ENCODE measurements around the gene KCNJ12.
"Not testable (repeated sequence)": the region's sequence is repeated elsewhere in the genome, so short reads cannot be mapped to it uniquely, and the experiment has no call there.

Gene KCNJ12

DNA sequence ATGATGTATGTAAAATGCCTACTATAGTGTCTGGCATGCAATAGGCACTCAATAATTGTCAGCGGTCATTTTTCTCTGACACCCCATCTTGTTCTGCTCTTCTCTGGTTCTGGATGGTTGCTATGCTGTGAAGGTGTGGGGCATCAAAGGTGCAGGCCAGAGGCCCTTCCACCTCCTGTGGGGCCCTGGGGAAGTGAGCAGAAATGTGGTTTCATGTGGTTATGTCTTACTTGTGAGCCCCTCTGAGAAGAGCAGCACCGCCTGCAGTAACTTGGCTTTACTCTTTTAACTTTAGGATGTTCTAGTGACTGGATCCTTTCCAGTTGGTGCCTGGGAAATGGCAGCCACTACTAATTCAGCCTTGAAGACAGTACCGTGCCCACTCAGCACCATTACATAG, 32.1 kb downstream of the KCNJ12 start:
- DNase-seq (ENCODE audit: low spot score), result not testable (repeated sequence)

DNA sequence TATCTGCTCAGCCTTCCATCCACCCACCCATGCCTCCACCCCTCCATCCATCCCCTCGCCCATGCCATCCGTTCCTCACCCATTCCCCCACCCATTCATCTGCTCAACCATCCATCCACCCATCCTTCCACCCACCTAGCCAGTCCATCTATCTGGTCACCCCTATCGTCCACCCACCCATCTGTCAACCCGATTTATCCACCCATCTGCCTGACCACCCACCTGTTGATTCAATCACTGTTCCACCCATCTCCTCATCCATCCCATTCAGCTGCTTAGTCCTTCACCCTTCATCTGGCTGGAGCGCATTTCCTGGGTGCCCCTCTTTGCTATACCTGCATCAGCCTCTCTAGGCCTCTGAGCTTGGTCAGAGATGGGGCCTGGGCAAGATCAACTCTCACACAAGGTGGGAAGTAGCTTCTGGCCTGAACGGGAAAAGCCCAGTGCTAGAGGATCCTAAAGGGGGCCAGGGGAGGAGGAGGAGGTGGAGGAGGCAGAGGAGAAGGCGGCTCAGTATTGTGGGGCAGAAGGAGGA, 32.7 kb downstream of the KCNJ12 start:
- DNase-seq (ENCODE audit: low spot score), result not testable (repeated sequence)

DNA sequence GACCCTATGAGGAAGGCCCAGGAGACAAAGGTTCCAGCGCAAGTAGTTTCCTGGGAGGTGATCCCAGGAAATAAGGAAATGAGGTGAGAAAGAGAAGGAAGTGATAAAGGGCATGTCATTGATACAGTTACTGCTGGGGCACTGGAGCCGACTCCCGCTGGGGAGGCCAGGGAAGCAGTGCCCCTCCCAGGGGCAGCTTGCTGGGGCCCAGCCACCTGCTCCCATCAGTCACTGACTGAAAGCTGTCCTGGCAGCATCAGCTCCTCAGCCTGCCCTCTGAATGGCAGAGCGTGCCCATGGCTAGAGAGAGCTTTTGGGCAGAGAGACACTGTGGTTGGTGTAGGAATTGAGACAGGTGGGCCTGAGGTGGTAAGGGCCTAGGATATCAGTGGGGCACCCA, 33.2 kb downstream of the KCNJ12 start:
- not testable (repeated sequence) for DNase-seq (ENCODE audit: low spot score)

DNA sequence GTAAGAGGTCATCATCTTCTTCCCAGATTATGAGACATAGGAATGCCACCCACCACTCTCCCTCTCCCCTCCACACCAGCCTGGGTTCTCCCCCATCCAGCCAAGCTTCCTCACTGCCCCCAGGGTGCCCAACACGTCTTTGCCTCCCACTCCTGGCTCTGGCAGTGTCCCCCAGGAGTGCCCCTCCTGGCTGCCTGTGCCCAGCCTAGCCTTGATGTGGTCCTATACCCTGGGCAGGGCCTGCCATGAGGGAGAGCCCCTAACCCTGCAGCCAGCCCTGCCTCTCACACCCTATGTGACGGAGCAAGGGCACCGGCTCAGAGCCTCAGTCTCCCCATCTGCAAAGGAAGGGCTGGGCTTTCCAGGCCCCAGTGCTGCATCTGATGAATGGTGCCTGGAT, 33.8 kb downstream of the KCNJ12 start:
- not testable (repeated sequence) for DNase-seq (ENCODE audit: low spot score)

DNA sequence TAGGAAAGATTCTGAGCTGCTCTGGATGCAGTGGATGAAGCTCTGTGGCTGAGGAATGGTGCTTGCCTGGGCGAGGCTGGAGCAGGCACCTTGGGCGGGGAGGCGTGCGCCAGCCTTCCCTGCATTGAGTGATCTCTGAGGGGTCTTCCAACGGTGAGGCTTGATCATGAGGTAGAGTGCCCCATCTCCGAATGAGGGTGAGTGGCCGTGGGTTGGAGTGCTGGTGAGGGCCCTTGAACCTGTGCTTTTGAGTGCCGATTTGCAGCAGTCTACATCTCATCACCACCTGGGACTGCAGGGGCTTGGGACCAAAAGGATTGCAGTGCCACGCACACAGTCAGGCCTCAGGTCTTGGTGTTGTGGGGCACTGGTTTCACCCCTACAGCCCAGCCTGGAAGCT, 34.2 kb downstream of the KCNJ12 start:
- not testable (repeated sequence) for DNase-seq (ENCODE audit: low spot score)

- DNase-seq (ENCODE audit: low spot score), result not testable (repeated sequence)
These were observed 34.9 kb downstream of the KCNJ12 start for GRCh38 chr17:21410906-21411678.

DNA sequence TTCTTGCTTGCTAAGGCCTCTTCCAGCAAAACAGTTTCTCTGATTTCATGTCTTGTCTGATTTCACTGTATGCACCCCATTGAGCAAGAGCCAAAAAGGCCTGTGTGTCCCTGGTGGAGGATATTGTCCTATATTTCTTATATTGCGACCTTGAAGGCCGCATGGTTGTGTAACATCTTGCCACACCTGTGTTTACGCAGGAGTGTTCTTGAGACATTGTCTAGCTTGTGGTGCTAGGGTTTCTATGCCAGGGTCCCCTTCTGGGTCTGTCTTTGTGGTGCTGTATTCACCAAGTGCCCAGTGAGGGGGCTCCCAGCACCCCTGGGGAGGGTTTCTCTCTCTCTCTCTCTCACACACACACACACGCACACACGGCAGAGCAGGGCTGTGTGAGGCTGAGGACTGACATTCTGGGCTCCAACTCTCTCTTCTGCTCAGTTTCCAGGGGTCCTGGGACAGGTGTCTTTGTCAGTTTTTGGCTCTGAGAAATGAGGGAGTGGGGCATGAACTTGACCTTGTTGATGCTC, 35.6 kb downstream of the KCNJ12 start:
- DNase-seq (ENCODE audit: low spot score), result not testable (repeated sequence)

DNA sequence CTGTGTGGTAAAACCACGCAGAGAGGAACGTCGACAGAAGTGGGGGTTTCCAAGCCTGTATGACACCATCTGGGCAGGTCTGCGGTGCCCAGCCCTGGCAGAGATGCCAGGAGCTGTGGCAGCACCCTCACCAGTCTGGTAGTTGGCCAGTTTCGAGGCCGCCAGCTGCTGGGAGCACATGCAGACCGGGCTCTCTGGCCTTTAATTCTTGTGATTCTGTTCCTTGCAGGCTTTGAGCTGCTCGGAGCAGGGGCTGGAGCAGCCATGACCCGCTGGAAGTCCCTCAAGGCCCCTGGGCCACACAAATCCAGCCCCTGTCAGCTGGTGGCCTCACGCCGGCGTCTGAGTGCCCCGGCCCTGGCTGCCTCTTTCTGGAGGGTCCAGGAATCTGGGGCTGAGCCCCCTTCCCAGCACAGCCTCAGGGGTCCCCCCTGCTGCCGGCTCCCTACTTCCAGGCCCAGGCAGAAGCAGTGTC, 36.1 kb downstream of the KCNJ12 start:
- DNase-seq (ENCODE audit: low spot score), result not testable (repeated sequence)

GRCh38 chr17:21413570-21414279, 37.6 kb downstream of the KCNJ12 start:
- not testable (repeated sequence) for DNase-seq (ENCODE audit: low spot score)

GRCh38 chr17:21414616-21415015, 38.5 kb downstream of the KCNJ12 start:
- not testable (repeated sequence) for DNase-seq (ENCODE audit: low spot score)

GRCh38 chr17:21415166-21415990, 39.2 kb downstream of the KCNJ12 start:
- DNase-seq (ENCODE audit: low spot score), result not testable (repeated sequence)

DNA sequence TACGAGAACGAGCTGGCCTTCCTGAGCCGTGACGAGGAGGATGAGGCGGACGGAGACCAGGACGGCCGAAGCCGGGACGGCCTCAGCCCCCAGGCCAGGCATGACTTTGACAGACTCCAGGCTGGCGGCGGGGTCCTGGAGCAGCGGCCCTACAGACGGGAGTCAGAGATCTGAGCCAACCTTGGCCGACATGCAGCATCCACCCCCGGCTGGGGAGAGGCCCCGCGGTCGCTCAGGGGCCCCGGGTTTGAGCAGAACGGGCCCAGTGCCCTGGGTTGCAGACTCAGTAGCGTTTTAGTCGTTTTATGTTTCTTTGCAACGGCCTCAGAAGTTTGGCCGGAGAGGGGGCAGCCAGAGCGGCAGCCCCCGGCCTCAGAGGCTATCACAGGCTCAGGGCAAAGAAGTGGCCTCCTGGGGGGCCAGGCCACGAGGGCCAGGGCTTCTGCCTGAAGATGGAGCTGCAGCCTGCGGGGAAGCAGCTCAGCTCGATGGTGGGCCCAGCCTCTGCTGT, 40.4 kb downstream of the KCNJ12 start:
- not testable (repeated sequence) for DNase-seq (ENCODE audit: low spot score)

- DNase-seq (ENCODE audit: low spot score), result not testable (repeated sequence)
These were observed 41.2 kb downstream of the KCNJ12 start for GRCh38 chr17:21417349-21417748.

DNA sequence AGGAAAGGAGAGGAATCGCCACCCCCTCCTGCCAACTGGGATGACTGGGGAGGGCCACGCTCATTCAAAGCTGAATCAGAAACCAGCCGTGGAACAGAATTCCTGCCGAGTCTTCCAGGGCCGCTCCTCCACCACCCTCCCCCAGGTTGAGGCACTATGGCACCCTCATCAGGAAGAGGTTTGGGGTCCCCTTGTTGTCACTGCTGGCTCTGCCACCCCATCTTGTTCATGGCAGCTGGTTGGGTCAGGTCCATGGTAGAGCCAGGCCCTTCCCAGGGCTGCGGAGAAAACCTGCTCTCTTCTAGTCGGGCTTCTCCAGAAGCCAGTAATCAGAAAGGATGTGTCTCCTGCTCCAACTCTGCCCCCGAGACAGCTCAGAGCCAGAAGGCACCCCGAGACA, 41.8 kb downstream of the KCNJ12 start:
- no peak for DNase-seq (ENCODE audit: low spot score)

DNA sequence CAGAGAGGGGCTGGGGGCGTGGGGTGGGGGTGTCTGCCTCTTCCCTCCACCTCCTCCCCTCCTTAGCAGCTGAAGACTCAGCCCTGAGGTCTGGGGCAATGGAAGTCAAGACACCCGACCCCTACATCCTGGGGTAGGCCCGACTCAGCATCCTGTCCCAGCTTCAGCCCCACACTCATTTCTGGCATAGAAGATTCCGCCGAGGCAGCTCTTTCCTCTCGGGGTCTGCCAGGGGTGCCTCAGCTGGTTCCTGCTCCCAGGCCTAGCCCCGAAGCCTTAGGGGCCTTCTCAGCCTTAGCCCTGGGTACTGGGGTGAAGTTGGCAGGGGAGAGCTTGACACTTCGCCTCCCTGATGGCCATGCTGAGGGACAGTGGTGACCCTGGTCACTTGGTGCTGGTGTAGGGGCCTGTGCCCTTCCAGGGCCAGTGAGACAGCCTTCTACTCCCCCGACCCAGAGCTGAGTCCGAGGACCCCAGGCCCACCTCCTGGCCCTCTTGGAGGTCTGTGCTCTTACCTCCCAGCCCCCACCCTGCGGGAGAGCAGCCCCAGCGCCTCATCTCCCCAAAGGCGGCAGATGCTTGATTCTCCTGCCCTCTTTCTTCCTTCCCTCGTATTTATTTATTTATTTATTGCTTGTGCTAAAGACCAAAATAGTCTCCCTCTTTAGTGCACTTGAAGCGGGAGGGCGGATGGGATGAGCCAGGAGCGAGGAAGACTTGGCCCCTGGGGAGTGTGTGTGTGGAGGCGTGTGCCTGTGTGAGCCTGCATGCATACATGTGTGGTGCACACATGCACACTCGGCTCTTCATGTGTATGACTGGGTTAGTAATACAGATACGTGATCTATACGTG, 42.5 kb downstream of the KCNJ12 start:
- no peak for DNase-seq (ENCODE audit: low spot score)

GRCh38 chr17:21419299-21420239, 43.4 kb downstream of the KCNJ12 start:
- no peak for DNase-seq (ENCODE audit: low spot score)

DNA sequence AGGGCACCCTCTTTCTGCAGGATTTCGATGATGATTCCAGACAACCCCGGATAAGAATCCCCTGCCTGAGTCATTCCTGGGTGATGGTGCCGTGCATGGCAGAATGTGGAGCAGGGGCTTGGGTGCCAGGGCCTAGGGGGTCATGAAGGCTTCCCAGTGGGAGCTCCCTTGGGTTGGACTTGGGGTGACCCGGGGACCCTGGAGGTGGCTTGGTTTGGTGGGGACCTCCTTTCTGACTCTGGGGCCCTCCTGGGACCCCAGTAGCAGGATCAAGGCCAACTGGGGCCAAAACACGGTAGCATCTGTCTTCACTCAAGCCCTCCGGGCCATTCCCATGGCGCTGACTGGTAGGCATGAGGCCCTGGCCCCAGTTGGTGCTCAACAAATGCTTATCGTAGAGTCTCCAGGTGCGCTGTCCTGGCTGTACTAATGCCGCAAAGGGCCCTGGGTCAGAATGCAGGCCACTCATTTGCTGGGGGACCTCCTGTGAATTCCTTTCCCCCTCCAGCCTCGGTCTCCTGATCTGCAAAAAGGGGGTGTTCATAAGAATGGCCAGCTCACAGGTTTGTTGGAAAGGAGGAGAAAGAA, 44.4 kb downstream of the KCNJ12 start:
- not testable (repeated sequence) for DNase-seq (ENCODE audit: low spot score)

- not testable (repeated sequence) for DNase-seq (ENCODE audit: low spot score)
These were observed 45.5 kb downstream of the KCNJ12 start for GRCh38 chr17:21421421-21422310.

Data from GM03348 (cell line).